NT2/D1 (cell line): ENCODE data around the gene ACVR1.

Experiments used
- SUZ12 ChIP-seq: IDR thresholded peaks from 2 replicates; pipeline ENCODE4 v1.6.1; 2011; ENCODE audit not compliant: insufficient read length, insufficient read depth; ENCODE audit errors: extremely low read depth
- ZNF274 ChIP-seq: IDR thresholded peaks from 2 replicates; pipeline ENCODE4 v1.6.1; 2011; ENCODE audit warnings: mild to moderate bottlenecking, low read depth, low read length

DNA sequence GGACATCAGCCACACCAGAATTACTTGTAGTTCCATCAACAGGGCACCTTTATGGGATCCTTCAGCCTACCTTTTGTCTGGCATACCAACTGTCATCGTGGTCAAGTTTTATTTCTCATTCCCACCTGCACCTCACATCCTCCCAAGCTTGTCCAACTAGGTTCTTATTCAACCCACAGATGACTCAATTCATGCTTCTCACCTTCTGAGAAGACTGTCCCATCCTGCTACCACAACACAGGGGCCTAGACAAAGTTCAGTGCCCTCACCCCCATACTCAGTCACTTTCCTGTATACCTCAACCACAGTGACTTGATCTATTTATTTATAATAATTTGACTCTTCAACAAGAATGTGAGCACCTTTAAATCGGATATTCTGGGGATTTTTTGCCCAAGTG lies 133.1 kb downstream of the ACVR1 start:
- TF ChIP-seq SUZ12 (no peak), ZNF274 (no peak)
